ENCODE results near the gene USP11.

USP11 gene

GRCh38 chrX:47293106-47293505, 60.3 kb downstream of the USP11 start:
- Histone ChIP-seq H3K9ac (ENCODE audit: low read depth, low read length) (no peak overlapping the region), H3K9me3 (ENCODE audit: control insufficient read depth, insufficient read depth, low read length) (peaks cover 10% of the 10 kb centered on the region; the same call in 1 of the 2 replicates), H3K4me1 (ENCODE audit: control insufficient read depth, insufficient read depth, low read length) (no peaks in the 10 kb centered on the region), H3K36me3 (ENCODE audit: control insufficient read depth, insufficient read depth, low read length) (no peaks in the 10 kb centered on the region), H3K27ac (ENCODE audit: low read depth, low read length) (no peak overlapping the region), H3K27me3 (ENCODE audit: control insufficient read depth, insufficient read depth, low read length) (no peaks in the 10 kb centered on the region), H3K4me3 (ENCODE audit: low read depth, low read length) (no peak overlapping the region)

GRCh38 chrX:47296766-47297365, 64.1 kb downstream of the USP11 start:
- no peaks in the 10 kb centered on the region for H3K27me3 ChIP-seq (ENCODE audit: control insufficient read depth, insufficient read depth, low read length)
- no peaks in the 10 kb centered on the region for H3K36me3 ChIP-seq (ENCODE audit: control insufficient read depth, insufficient read depth, low read length)
- no peaks in the 10 kb centered on the region for H3K4me1 ChIP-seq (ENCODE audit: control insufficient read depth, insufficient read depth, low read length)
- no peak overlapping the region for H3K27ac ChIP-seq (ENCODE audit: low read depth, low read length)
- H3K4me3 ChIP-seq (ENCODE audit: low read depth, low read length): no peak overlapping the region
- H3K9me3 ChIP-seq (ENCODE audit: control insufficient read depth, insufficient read depth, low read length): peaks cover 10% of the 10 kb centered on the region; the same call in 1 of the 2 replicates
- H3K9ac ChIP-seq (ENCODE audit: low read depth, low read length): no peak overlapping the region

GRCh38 chrX:47297874-47298273, 65.1 kb downstream of the USP11 start:
- no peak overlapping the region for H3K9ac ChIP-seq (ENCODE audit: low read depth, low read length)
- no peaks in the 10 kb centered on the region for H3K36me3 ChIP-seq (ENCODE audit: control insufficient read depth, insufficient read depth, low read length)
- no peak overlapping the region for H3K4me3 ChIP-seq (ENCODE audit: low read depth, low read length)
- peaks cover 7% of the 10 kb centered on the region for H3K4me1 ChIP-seq (ENCODE audit: control insufficient read depth, insufficient read depth, low read length)
- H3K9me3 ChIP-seq (ENCODE audit: control insufficient read depth, insufficient read depth, low read length): peaks cover 9% of the 10 kb centered on the region; the same call in 1 of the 2 replicates
- H3K27ac ChIP-seq (ENCODE audit: low read depth, low read length): no peak overlapping the region
- H3K27me3 ChIP-seq (ENCODE audit: control insufficient read depth, insufficient read depth, low read length): no peaks in the 10 kb centered on the region

Data from HUES48 (cell line).